Activated naive CD4-positive, alpha-beta T cell treated with anti-CD3 and anti-CD28 coated beads for 36 hours (primary cell): ENCODE data around the gene GRIK3. TPM values are rescaled to one million over a fixed set of nuclear protein-coding genes. Genes with fewer than 3 reads are reported as not detected.

Experiments used
- CTCF ChIA-PET: fragments of 350-600 bp; sonication (Branson Sonifier 250); formaldehyde crosslinking; loops from one replicate; lab custom pipeline; 2021; ENCODE audit warnings: antibody characterized with exemption; lab: Charles Lee
- DNase-seq: peaks from one replicate; pipeline ENCODE4 v3.0.0-alpha.2; 2020
- H3K27ac Mint-ChIP-seq: one replicate; pipeline ENCODE4 v1.8.0; 2021; ENCODE audit warnings: mild to moderate bottlenecking, mixed read lengths
- H3K27me3 Mint-ChIP-seq: one replicate; pipeline ENCODE4 v1.8.0; 2021; ENCODE audit warnings: low read depth, mixed read lengths
- H3K36me3 Mint-ChIP-seq: one replicate; pipeline ENCODE4 v1.8.0; 2021; ENCODE audit warnings: low read depth, mixed read lengths
- H3K4me1 Mint-ChIP-seq: one replicate; pipeline ENCODE4 v1.8.0; 2021; ENCODE audit warnings: low read depth, mixed read lengths
- H3K4me3 Mint-ChIP-seq: one replicate; pipeline ENCODE4 v1.8.0; 2021; ENCODE audit warnings: mild to moderate bottlenecking, moderate library complexity, mixed read lengths
- H3K9me3 Mint-ChIP-seq: one replicate; pipeline ENCODE4 v1.8.0; 2021; ENCODE audit warnings: mixed read lengths
- intact Hi-C: fragments of 100-400 bp; cut with micrococcal nuclease; formaldehyde crosslinking; loops from one replicate; pipeline ENCODE4 v1.15.1; 2023
- total RNA-seq, 2 experiments: library from RNA; stranded (reverse); gene quantifications; one replicate each; pipeline ENCODE4 v1.2.3, GENCODE V29; 2021

The GRIK3 gene
- total RNA-seq, 2 experiments from 2014 or later: not detected

GRCh38 chr1:36867575-36867974, 166.7 kb downstream of the GRIK3 start:
- Mint-ChIP-seq H3K27ac (no peak overlapping the region), H3K36me3 (no peaks in the 10 kb centered on the region), H3K27me3 (peaks cover 5% of the 10 kb centered on the region), H3K9me3 (no peaks in the 10 kb centered on the region), H3K4me1 (no peaks in the 10 kb centered on the region), H3K4me3 (no peak overlapping the region)
- CTCF ChIA-PET: no interaction called here
- no peak for DNase-seq
- intact Hi-C loops: no loop called here

GRCh38 chr1:36866169-36866814, 168.0 kb downstream of the GRIK3 start:
- no peak overlapping the region for H3K4me3 Mint-ChIP-seq
- H3K4me1 Mint-ChIP-seq: no peaks in the 10 kb centered on the region
- H3K9me3 Mint-ChIP-seq: no peaks in the 10 kb centered on the region
- no peak for DNase-seq
- no peak overlapping the region for H3K27ac Mint-ChIP-seq
- no peaks in the 10 kb centered on the region for H3K36me3 Mint-ChIP-seq
- intact Hi-C loops: no loop called here
- CTCF ChIA-PET: no interaction called here
- H3K27me3 Mint-ChIP-seq: peaks cover 2% of the 10 kb centered on the region

GRCh38 chr1:36865602-36865900, 168.8 kb downstream of the GRIK3 start:
- Mint-ChIP-seq H3K4me1 (no peaks in the 10 kb centered on the region), H3K36me3 (no peaks in the 10 kb centered on the region), H3K27ac (no peak overlapping the region), H3K27me3 (peaks cover 2% of the 10 kb centered on the region), H3K4me3 (no peak overlapping the region), H3K9me3 (no peaks in the 10 kb centered on the region)
- CTCF ChIA-PET: no interaction called here
- DNase-seq: no peak
- intact Hi-C loops: no loop called here

- no peaks in the 10 kb centered on the region for H3K9me3 Mint-ChIP-seq
- no peak overlapping the region for H3K4me3 Mint-ChIP-seq
- no peaks in the 10 kb centered on the region for H3K4me1 Mint-ChIP-seq
- CTCF ChIA-PET: interaction anchor here (0.6 to 1.3 kb wide), 2 partner anchors 13 to 289 kb away, joined by 3 read pairs; no protein-coding TSS in a partner anchor
- peaks cover 2% of the 10 kb centered on the region for H3K27me3 Mint-ChIP-seq
- H3K36me3 Mint-ChIP-seq: no peaks in the 10 kb centered on the region
- no peak overlapping the region for H3K27ac Mint-ChIP-seq
- DNase-seq: no peak
- intact Hi-C loops: no loop called here
Measured at GRCh38 chr1:36864823-36865601, 169.3 kb downstream of the GRIK3 start.

GRCh38 chr1:36864182-36864822, 170.0 kb downstream of the GRIK3 start:
- Mint-ChIP-seq H3K9me3 (no peaks in the 10 kb centered on the region), H3K4me1 (no peaks in the 10 kb centered on the region), H3K4me3 (no peak overlapping the region), H3K27me3 (peaks cover 2% of the 10 kb centered on the region), H3K27ac (no peak overlapping the region), H3K36me3 (no peaks in the 10 kb centered on the region)
- DNase-seq: peak; percentile 41
- intact Hi-C loops: no loop called here
- CTCF ChIA-PET: interaction anchor here (0.6 to 1.3 kb wide), 2 partner anchors 14 to 288 kb away, joined by 3 read pairs; no protein-coding TSS in a partner anchor

- CTCF ChIA-PET: interaction anchor here (1.3 kb wide), 1 partner anchor 288 kb away, joined by 3 read pairs; no protein-coding TSS in a partner anchor
Measured at GRCh38 chr1:36863500-36863899, 170.8 kb downstream of the GRIK3 start.

GRCh38 chr1:36863061-36863460, 171.3 kb downstream of the GRIK3 start:
- intact Hi-C loops: no loop called here
- DNase-seq: no peak
- H3K4me1 Mint-ChIP-seq: no peaks in the 10 kb centered on the region

More at GRCh38 chr1:36863500-36863899, 170.8 kb downstream of the GRIK3 start:
- Mint-ChIP-seq H3K27me3 (peaks cover 2% of the 10 kb centered on the region), H3K4me1 (no peaks in the 10 kb centered on the region), H3K9me3 (no peaks in the 10 kb centered on the region), H3K27ac (no peak overlapping the region), H3K36me3 (no peaks in the 10 kb centered on the region), H3K4me3 (no peak overlapping the region)
- intact Hi-C loops: no loop called here
- DNase-seq: no peak

GRCh38 chr1:36861375-36861774, 172.9 kb downstream of the GRIK3 start:
- intact Hi-C loops: no loop called here
- Mint-ChIP-seq H3K9me3 (no peaks in the 10 kb centered on the region), H3K27me3 (peaks cover 2% of the 10 kb centered on the region), H3K4me3 (no peak overlapping the region), H3K36me3 (no peaks in the 10 kb centered on the region), H3K27ac (no peak overlapping the region), H3K4me1 (no peaks in the 10 kb centered on the region)
- DNase-seq: no peak
- CTCF ChIA-PET: interaction anchor here (0.7 kb wide), 1 partner anchor 9 kb away, joined by 3 read pairs; no protein-coding TSS in a partner anchor

More at GRCh38 chr1:36863061-36863460, 171.3 kb downstream of the GRIK3 start:
- CTCF ChIA-PET: no interaction called here
- H3K36me3 Mint-ChIP-seq: no peaks in the 10 kb centered on the region
- H3K27me3 Mint-ChIP-seq: peaks cover 2% of the 10 kb centered on the region
- no peaks in the 10 kb centered on the region for H3K9me3 Mint-ChIP-seq
- H3K27ac Mint-ChIP-seq: no peak overlapping the region
- H3K4me3 Mint-ChIP-seq: no peak overlapping the region

- no peak for DNase-seq
- no peaks in the 10 kb centered on the region for H3K36me3 Mint-ChIP-seq
- intact Hi-C loops: no loop called here
- no peaks in the 10 kb centered on the region for H3K27me3 Mint-ChIP-seq
- CTCF ChIA-PET: no interaction called here
- H3K27ac Mint-ChIP-seq: no peak overlapping the region
- no peak overlapping the region for H3K4me3 Mint-ChIP-seq
- no peaks in the 10 kb centered on the region for H3K4me1 Mint-ChIP-seq
- H3K9me3 Mint-ChIP-seq: no peaks in the 10 kb centered on the region
Measured at GRCh38 chr1:36859926-36860325, 174.4 kb downstream of the GRIK3 start.

- CTCF ChIA-PET: no interaction called here
- no peak overlapping the region for H3K27ac Mint-ChIP-seq
- intact Hi-C loops: no loop called here
Measured at GRCh38 chr1:36858981-36859380, 175.3 kb downstream of the GRIK3 start.

GRCh38 chr1:36858553-36858952, 175.8 kb downstream of the GRIK3 start:
- H3K27ac Mint-ChIP-seq: no peak overlapping the region
- H3K4me1 Mint-ChIP-seq: no peaks in the 10 kb centered on the region
- H3K36me3 Mint-ChIP-seq: no peaks in the 10 kb centered on the region
- H3K4me3 Mint-ChIP-seq: no peak overlapping the region
- CTCF ChIA-PET: no interaction called here
- intact Hi-C loops: no loop called here
- H3K27me3 Mint-ChIP-seq: peaks cover 6% of the 10 kb centered on the region
- DNase-seq: no peak
- H3K9me3 Mint-ChIP-seq: no peaks in the 10 kb centered on the region

More at GRCh38 chr1:36858981-36859380, 175.3 kb downstream of the GRIK3 start:
- DNase-seq: no peak
- Mint-ChIP-seq H3K27me3 (peaks cover 2% of the 10 kb centered on the region), H3K4me3 (no peak overlapping the region), H3K36me3 (no peaks in the 10 kb centered on the region), H3K4me1 (no peaks in the 10 kb centered on the region), H3K9me3 (no peaks in the 10 kb centered on the region)

GRCh38 chr1:36857754-36858153, 176.6 kb downstream of the GRIK3 start:
- intact Hi-C loops: no loop called here
- H3K4me3 Mint-ChIP-seq: no peak overlapping the region
- no peak overlapping the region for H3K27ac Mint-ChIP-seq
- no peak for DNase-seq
- CTCF ChIA-PET: no interaction called here
- H3K36me3 Mint-ChIP-seq: no peaks in the 10 kb centered on the region
- H3K9me3 Mint-ChIP-seq: no peaks in the 10 kb centered on the region
- H3K27me3 Mint-ChIP-seq: peaks cover 8% of the 10 kb centered on the region
- no peaks in the 10 kb centered on the region for H3K4me1 Mint-ChIP-seq
